Astrocyte (in vitro differentiated cells and primary cell): ENCODE data around the gene LDLRAD4. TPM values are rescaled to one million over a fixed set of nuclear protein-coding genes. Genes with fewer than 3 reads are reported as not detected.

ENCODE experiments used
- DNase-seq: peaks from one replicate; pipeline ENCODE4 v3.0.0-alpha.2; 2010; ENCODE audit warnings: low read depth
- FAIRE-seq: peaks from 2 replicates; lab custom pipeline; 2011; peaks lifted over from hg19 to GRCh38; lab: Jason Lieb, UNC
- H2AFZ ChIP-seq: 2 replicates; pipeline ENCODE4 v1.6.0; 2012; ENCODE audit warnings: low read depth, low read length, inconsistent platforms
- H3K27ac ChIP-seq: 2 replicates; pipeline ENCODE4 v1.5.1; 2011; ENCODE audit warnings: low read depth, low read length, inconsistent platforms
- H3K27me3 ChIP-seq: 2 replicates; pipeline ENCODE4 v1.6.0; 2011; ENCODE audit warnings: low read length, inconsistent platforms; ENCODE audit not compliant: insufficient read depth
- H3K36me3 ChIP-seq: 2 replicates; pipeline ENCODE4 v1.5.1; 2011; ENCODE audit warnings: low read length, inconsistent platforms; ENCODE audit not compliant: insufficient read depth
- H3K4me1 ChIP-seq: 2 replicates; pipeline ENCODE4 v1.5.1; 2011; ENCODE audit warnings: low read length, inconsistent platforms; ENCODE audit not compliant: insufficient read depth
- H3K4me2 ChIP-seq: 2 replicates; pipeline ENCODE4 v1.6.0; 2012; ENCODE audit warnings: low read length, inconsistent platforms
- H3K4me3 ChIP-seq: 2 replicates; pipeline ENCODE4 v1.5.1; 2011; ENCODE audit warnings: low read depth, mild to moderate bottlenecking, low read length, inconsistent platforms; ENCODE audit not compliant: insufficient read depth
- H3K79me2 ChIP-seq: 2 replicates; pipeline ENCODE4 v1.6.0; 2012; ENCODE audit warnings: mild to moderate bottlenecking, low read length, inconsistent platforms; ENCODE audit not compliant: insufficient read depth
- H3K9ac ChIP-seq: 2 replicates; pipeline ENCODE4 v1.6.0; 2012; ENCODE audit warnings: mild to moderate bottlenecking, low read length, inconsistent platforms
- H3K9me3 ChIP-seq: 2 replicates; pipeline ENCODE4 v1.5.1; 2012; ENCODE audit warnings: low read depth, mild to moderate bottlenecking, low read length, inconsistent platforms; ENCODE audit not compliant: insufficient read depth
- H4K20me1 ChIP-seq: 2 replicates; pipeline ENCODE4 v1.6.0; 2012; ENCODE audit warnings: low read length, inconsistent platforms; ENCODE audit not compliant: insufficient read depth
- H3K27ac Mint-ChIP-seq: one replicate; pipeline ENCODE4 v1.8.0; 2021; ENCODE audit warnings: mild to moderate bottlenecking, mixed read lengths; ENCODE audit not compliant: unreplicated experiment
- H3K27me3 Mint-ChIP-seq: one replicate; pipeline ENCODE4 v1.8.0; 2021; ENCODE audit warnings: low read depth, mixed read lengths; ENCODE audit not compliant: unreplicated experiment
- H3K36me3 Mint-ChIP-seq: one replicate; pipeline ENCODE4 v1.8.0; 2021; ENCODE audit warnings: low read depth, mixed read lengths; ENCODE audit not compliant: unreplicated experiment
- H3K4me1 Mint-ChIP-seq: one replicate; pipeline ENCODE4 v1.8.0; 2021; ENCODE audit warnings: low read depth, mixed read lengths; ENCODE audit not compliant: unreplicated experiment
- H3K4me3 Mint-ChIP-seq: one replicate; pipeline ENCODE4 v1.8.0; 2021; ENCODE audit warnings: mild to moderate bottlenecking, moderate library complexity, mixed read lengths; ENCODE audit not compliant: unreplicated experiment
- H3K9me3 Mint-ChIP-seq: one replicate; pipeline ENCODE4 v1.8.0; 2021; ENCODE audit warnings: mild to moderate bottlenecking, mixed read lengths; ENCODE audit not compliant: unreplicated experiment
- EZH2 ChIP-seq: IDR thresholded peaks from 2 replicates; pipeline ENCODE4 v1.6.1; 2012; ENCODE audit warnings: mild to moderate bottlenecking, low read length, inconsistent platforms; ENCODE audit not compliant: insufficient read depth
- total RNA-seq: library from RNA; stranded (reverse); gene quantifications from 2 replicates; pipeline ENCODE4 v1.2.1, GENCODE V29; 2021
- TF ChIP-seq, protein P1 (sequence below): IDR thresholded peaks from 2 replicates; pipeline ENCODE4 v1.5.1; 2011; ENCODE audit warnings: low read depth, mild to moderate bottlenecking, inconsistent platforms, low read length, moderate library complexity; ENCODE audit not compliant: insufficient read depth

LDLRAD4 gene
- total RNA-seq, 1 donor from 2014 or later: 26.0 TPM

DNA sequence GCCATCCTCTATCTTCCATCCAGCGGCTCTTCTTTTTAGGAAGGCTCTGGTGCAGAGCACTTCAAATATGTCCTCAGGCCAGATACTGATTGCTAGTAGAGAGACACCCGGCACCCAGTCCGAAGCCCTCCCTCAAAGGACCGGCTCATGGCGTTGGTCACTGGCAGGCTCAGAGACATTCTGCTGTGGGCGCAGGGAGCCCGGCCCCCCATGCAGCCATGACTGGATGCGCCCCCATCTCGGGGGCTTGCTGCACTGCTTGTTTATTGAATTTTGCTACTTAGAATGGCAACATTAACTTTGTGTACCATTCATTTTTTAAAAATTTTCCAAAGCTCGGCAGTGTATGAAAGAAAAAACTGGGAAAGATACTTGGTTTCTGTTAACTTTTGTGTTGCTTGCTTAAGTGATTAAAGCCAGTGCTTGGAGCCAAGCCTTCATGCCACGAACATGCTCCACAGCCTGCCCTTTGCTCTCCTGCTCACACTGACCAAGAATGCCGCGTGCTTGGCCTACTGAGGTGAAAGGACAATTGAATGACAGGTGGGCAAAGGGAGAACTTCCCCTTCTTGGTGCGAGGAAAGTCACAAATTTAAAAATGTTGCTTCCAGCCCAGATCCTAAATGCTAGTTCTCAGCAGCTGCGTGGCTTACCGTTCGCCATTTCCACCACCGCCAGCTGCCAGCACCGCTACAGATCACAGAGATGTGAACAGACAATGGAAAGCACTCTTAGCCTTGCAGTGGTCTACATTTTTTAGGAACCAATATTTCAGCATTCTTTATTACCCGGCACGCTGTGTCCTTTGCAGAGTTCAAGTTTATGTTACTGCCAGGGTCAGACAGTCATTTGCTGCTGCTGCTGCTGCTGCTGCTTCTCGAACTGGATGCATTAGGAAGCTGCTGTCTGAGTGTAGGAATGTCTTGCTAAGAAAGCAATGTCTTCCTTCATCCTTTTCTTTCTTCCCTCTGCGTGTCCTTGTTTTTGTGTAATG lies 431.1 kb downstream of the LDLRAD4 start:
- H3K9ac ChIP-seq: no peak overlapping the region
- FAIRE-seq (no peak), DNase-seq (no peak)
- TF ChIP-seq, protein P1, sequence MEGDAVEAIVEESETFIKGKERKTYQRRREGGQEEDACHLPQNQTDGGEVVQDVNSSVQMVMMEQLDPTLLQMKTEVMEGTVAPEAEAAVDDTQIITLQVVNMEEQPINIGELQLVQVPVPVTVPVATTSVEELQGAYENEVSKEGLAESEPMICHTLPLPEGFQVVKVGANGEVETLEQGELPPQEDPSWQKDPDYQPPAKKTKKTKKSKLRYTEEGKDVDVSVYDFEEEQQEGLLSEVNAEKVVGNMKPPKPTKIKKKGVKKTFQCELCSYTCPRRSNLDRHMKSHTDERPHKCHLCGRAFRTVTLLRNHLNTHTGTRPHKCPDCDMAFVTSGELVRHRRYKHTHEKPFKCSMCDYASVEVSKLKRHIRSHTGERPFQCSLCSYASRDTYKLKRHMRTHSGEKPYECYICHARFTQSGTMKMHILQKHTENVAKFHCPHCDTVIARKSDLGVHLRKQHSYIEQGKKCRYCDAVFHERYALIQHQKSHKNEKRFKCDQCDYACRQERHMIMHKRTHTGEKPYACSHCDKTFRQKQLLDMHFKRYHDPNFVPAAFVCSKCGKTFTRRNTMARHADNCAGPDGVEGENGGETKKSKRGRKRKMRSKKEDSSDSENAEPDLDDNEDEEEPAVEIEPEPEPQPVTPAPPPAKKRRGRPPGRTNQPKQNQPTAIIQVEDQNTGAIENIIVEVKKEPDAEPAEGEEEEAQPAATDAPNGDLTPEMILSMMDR: no peak
- TF ChIP-seq EZH2: no peak
- Mint-ChIP-seq H3K9me3 (no peaks in the 10 kb centered on the region), H3K36me3 (peaks cover 6% of the 10 kb centered on the region), H3K27ac (no peak overlapping the region), H3K4me3 (no peak overlapping the region), H3K4me1 (peaks cover 18% of the 10 kb centered on the region), H3K27me3 (no peaks in the 10 kb centered on the region)
- no peaks in the 10 kb centered on the region for H3K27me3 ChIP-seq
- H3K4me2 ChIP-seq: no peak overlapping the region
- no peaks in the 10 kb centered on the region for H3K9me3 ChIP-seq
- no peaks in the 10 kb centered on the region for H4K20me1 ChIP-seq
- no peak overlapping the region for H2AFZ ChIP-seq
- H3K36me3 ChIP-seq: no peaks in the 10 kb centered on the region
- H3K4me3 ChIP-seq: no peak overlapping the region
- H3K4me1 ChIP-seq: no peaks in the 10 kb centered on the region
- no peaks in the 10 kb centered on the region for H3K79me2 ChIP-seq
- no peak overlapping the region for H3K27ac ChIP-seq

DNA sequence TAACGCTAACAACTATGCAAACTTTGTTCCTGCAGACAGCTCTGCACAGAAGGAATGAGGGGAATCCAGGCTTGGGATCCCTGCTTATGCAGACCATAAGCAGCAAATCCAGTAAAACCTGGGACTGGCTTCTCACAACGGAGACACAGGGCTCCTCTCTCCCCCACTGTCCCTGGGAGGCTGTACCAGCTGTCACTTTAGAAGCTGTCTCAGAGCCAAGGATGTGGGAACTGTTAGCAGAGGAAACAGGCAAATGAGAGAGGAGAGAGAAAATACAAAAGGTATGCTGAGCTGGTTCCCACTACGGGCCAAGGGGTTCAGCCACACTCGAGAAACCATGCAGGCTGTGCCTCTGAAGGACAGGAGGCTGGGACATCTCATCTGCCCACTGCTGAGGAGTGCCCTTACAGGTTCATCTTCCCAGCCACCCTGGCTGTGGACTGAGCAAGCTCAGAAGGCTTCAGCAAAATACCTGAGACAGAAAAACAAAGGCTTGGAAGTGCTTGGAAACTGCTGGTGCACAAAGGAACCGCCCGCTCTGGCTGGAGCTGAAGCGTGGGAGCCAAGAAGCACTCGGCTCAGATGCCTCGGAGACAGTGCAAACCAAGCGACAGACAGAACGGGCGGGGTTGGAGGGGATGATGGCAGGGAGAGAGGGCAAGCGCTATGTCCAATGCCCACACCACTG lies 435.3 kb downstream of the LDLRAD4 start:
- FAIRE-seq (no peak), DNase-seq (no peak)
- H3K4me2 ChIP-seq: no peak overlapping the region
- H3K36me3 ChIP-seq: no peaks in the 10 kb centered on the region
- H4K20me1 ChIP-seq: no peaks in the 10 kb centered on the region
- Mint-ChIP-seq H3K36me3 (no peaks in the 10 kb centered on the region), H3K4me1 (peaks cover 12% of the 10 kb centered on the region), H3K4me3 (no peak overlapping the region), H3K9me3 (no peaks in the 10 kb centered on the region), H3K27me3 (no peaks in the 10 kb centered on the region), H3K27ac (peak overlapping the region; percentile 41)
- H3K9ac ChIP-seq: no peak overlapping the region
- TF ChIP-seq, protein P1: no peak
- TF ChIP-seq EZH2: no peak
- no peaks in the 10 kb centered on the region for H3K9me3 ChIP-seq
- no peak overlapping the region for H3K4me3 ChIP-seq
- no peak overlapping the region for H3K27ac ChIP-seq
- no peaks in the 10 kb centered on the region for H3K27me3 ChIP-seq
- no peaks in the 10 kb centered on the region for H3K79me2 ChIP-seq
- H3K4me1 ChIP-seq: no peaks in the 10 kb centered on the region
- no peak overlapping the region for H2AFZ ChIP-seq
